HCT116 (cell line): Measurements from ENCODE around the gene CNN2. TPM values are rescaled to one million over a fixed set of nuclear protein-coding genes. Genes with fewer than 3 reads are reported as not detected.
A peak's percentile ranks its signal among the peaks of the same experiment; 100 is the strongest.

Experiments
- ATAC-seq: fragments of 200-7000 bp; cut with Tn5 transposase; 2 replicates; pipeline ENCODE4 v1.9.1; 2020; ENCODE audit warnings: mild to moderate bottlenecking, moderate library complexity
- BruUV-seq: library from RNA; stranded (reverse); fragments of 400-500 nt; replicated peaks from 2 replicates; lab custom pipeline; 2021; lab: Mats Ljungman, UMichigan
- CTCF ChIA-PET: fragments of 300-600 bp; sonication (Branson Sonifier 250); formaldehyde crosslinking; loops from one replicate; lab custom pipeline; 2021; ENCODE audit warnings: antibody characterized with exemption; lab: Charles Lee
- POLR2A ChIA-PET: fragments of 300-600, 350-600 bp; sonication (Branson Sonifier 250); formaldehyde crosslinking; loops from one replicate; lab custom pipeline; 2021; ENCODE audit warnings: antibody characterized with exemption; lab: Charles Lee
- RAD21 ChIA-PET, 2 experiments: fragments of 300-600 bp; sonication (Branson Sonifier 250); formaldehyde crosslinking; loops; one replicate each; lab custom pipeline; 2023; ENCODE audit warnings: low total read pairs in 2 of 2; ENCODE audit not compliant: uncharacterized antibody in 2 of 2, unreplicated experiment in 2 of 2, low non-redundant PET in 1 of 2; lab: Charles Lee
- DNase-seq: peaks from one replicate; pipeline ENCODE4 v3.0.0-alpha.2; 2010; ENCODE audit warnings: low read depth, low spot score
- H2AFZ ChIP-seq: fragments of 200-600 bp; shearing (Covaris generic), sonication (generic); 2 replicates; pipeline ENCODE4 v1.6.1; 2017; ENCODE audit warnings: low read depth, mixed run types, mixed read lengths, antibody characterized with exemption, low read length; ENCODE audit not compliant: poor library complexity, severe bottlenecking
- H3K27ac ChIP-seq: 2 replicates; pipeline ENCODE4 v1.5.1; 2012; ENCODE audit warnings: low read depth, low read length
- H3K27me3 ChIP-seq: fragments of 200-600 bp; sonication (generic); 2 replicates; pipeline ENCODE4 v1.6.1; 2016; ENCODE audit warnings: mixed run types, low read length, mixed read lengths; ENCODE audit not compliant: insufficient read depth
- H3K36me3 ChIP-seq, 2 experiments: fragments of 200-500 bp in 1 of 2; fragments of 200-600 bp in 1 of 2; sonication (Bioruptor generic) in 1 of 2; sonication (generic) in 1 of 2; 2 replicates each; pipeline versions ENCODE4 v1.5.1 to v1.6.1; 2014 to 2016; ENCODE audit warnings: low read length in 2 of 2, inconsistent platforms in 1 of 2, mixed read lengths in 1 of 2, mixed run types in 1 of 2; ENCODE audit not compliant: insufficient read depth in 2 of 2, control insufficient read depth in 1 of 2
- H3K4me1 ChIP-seq, 2 experiments: fragments of 200-600 bp in 1 of 2; sonication (generic) in 1 of 2; 2 replicates each; pipeline versions ENCODE4 v1.5.1 to v1.6.1; 2012 to 2017; ENCODE audit warnings: low read length in 2 of 2, inconsistent platforms in 1 of 2, mild to moderate bottlenecking in 1 of 2, mixed read lengths in 1 of 2, mixed run types in 1 of 2, moderate library complexity in 1 of 2; ENCODE audit not compliant: insufficient read depth in 2 of 2, control insufficient read depth in 1 of 2
- H3K4me2 ChIP-seq: fragments of 200-600 bp; sonication (generic); 2 replicates; pipeline ENCODE4 v1.6.1; 2017; ENCODE audit warnings: mixed run types, low read length, mixed read lengths
- H3K4me3 ChIP-seq, 2 experiments: fragments of 200-600 bp in 1 of 2; sonication (generic) in 1 of 2; replicated peaks in 1 of 2; 2 replicates each; pipeline ENCODE4 v1.5.1; 2011 to 2016; ENCODE audit warnings: low read length in 2 of 2, control low read depth in 1 of 2, low read depth in 1 of 2, mild to moderate bottlenecking in 1 of 2, mixed read lengths in 1 of 2, mixed run types in 1 of 2
- H3K79me2 ChIP-seq: fragments of 200-600 bp; sonication (generic); 2 replicates; pipeline ENCODE4 v1.6.1; 2017; ENCODE audit warnings: mild to moderate bottlenecking, mixed run types, low read length, moderate library complexity, mixed read lengths; ENCODE audit not compliant: insufficient read depth
- H3K9ac ChIP-seq: fragments of 200-600 bp; sonication (generic); 2 replicates; pipeline ENCODE4 v1.6.1; 2016; ENCODE audit warnings: low read length, mixed read lengths
- H3K9me2 ChIP-seq: fragments of 200-600 bp; sonication (generic), shearing (Covaris generic); 2 replicates; pipeline ENCODE4 v1.6.1; 2017; ENCODE audit warnings: mixed run types, mild to moderate bottlenecking, moderate library complexity; ENCODE audit not compliant: insufficient read depth
- H3K9me3 ChIP-seq, 2 experiments: fragments of 200-500 bp in 1 of 2; fragments of 200-600 bp in 1 of 2; sonication (Bioruptor generic) in 1 of 2; sonication (generic) in 1 of 2; 2 replicates each; pipeline ENCODE4 v1.6.1; 2014 to 2017; ENCODE audit warnings: low read length in 2 of 2, mixed read lengths in 2 of 2, inconsistent platforms in 1 of 2, low read depth in 1 of 2, mild to moderate bottlenecking in 1 of 2, mixed run types in 1 of 2, moderate library complexity in 1 of 2; ENCODE audit not compliant: control insufficient read depth in 1 of 2, insufficient read depth in 1 of 2
- H4K20me1 ChIP-seq: fragments of 200-600 bp; sonication (generic), shearing (Covaris generic); 2 replicates; pipeline ENCODE4 v1.6.1; 2017; ENCODE audit warnings: mixed run types, mild to moderate bottlenecking, moderate library complexity; ENCODE audit not compliant: insufficient read depth
- CEBPB ChIP-seq: IDR thresholded peaks from 2 replicates; pipeline ENCODE4 v1.6.1; 2012; ENCODE audit warnings: low read depth
- EGR1 ChIP-seq: IDR thresholded peaks from 2 replicates; pipeline ENCODE4 v1.6.1; 2012; ENCODE audit warnings: low read depth
- ELF1 ChIP-seq: IDR thresholded peaks from 2 replicates; pipeline ENCODE4 v1.6.1; 2012; ENCODE audit warnings: low read depth, borderline replicate concordance
- EZH2 ChIP-seq: fragments of 200-600 bp; sonication (generic); IDR thresholded peaks from 2 replicates; pipeline ENCODE4 v1.6.1; 2017; ENCODE audit warnings: antibody characterized with exemption, mixed run types
- EZH2phosphoT487 ChIP-seq: fragments of 200-600 bp; IDR thresholded peaks from 2 replicates; pipeline ENCODE4 v1.6.1; 2018; ENCODE audit warnings: antibody characterized with exemption, borderline replicate concordance
- FOSL1 ChIP-seq: IDR thresholded peaks from 2 replicates; pipeline ENCODE4 v1.6.1; 2012; ENCODE audit warnings: low read depth
- JUND ChIP-seq: IDR thresholded peaks from 2 replicates; pipeline ENCODE4 v1.6.1; 2012
- POLR2AphosphoS5 ChIP-seq: IDR thresholded peaks from 2 replicates; pipeline ENCODE4 v1.6.1; 2011; ENCODE audit warnings: mild to moderate bottlenecking, low read depth, low read length, moderate library complexity
- SIN3A ChIP-seq: IDR thresholded peaks from 2 replicates; pipeline ENCODE4 v1.6.1; 2012; ENCODE audit warnings: low read depth
- TCF7L2 ChIP-seq: IDR thresholded peaks from 2 replicates; pipeline ENCODE4 v1.7.0; 2011; ENCODE audit warnings: borderline replicate concordance, inconsistent platforms; ENCODE audit not compliant: insufficient read depth, insufficient read length; ENCODE audit errors: extremely low read depth
- ZFX ChIP-seq: fragments of 450-650 bp; IDR thresholded peaks from 2 replicates; pipeline ENCODE4 v1.6.1; 2017
- ZNF274 ChIP-seq: fragments of 200-500 bp; sonication (Bioruptor generic); IDR thresholded peaks from 2 replicates; pipeline ENCODE4 v1.6.1; 2014; ENCODE audit warnings: mild to moderate bottlenecking, low read depth, low read length, inconsistent platforms
- intact Hi-C: fragments of 100-400 bp; cut with micrococcal nuclease; formaldehyde crosslinking; loops from 2 replicates; pipeline ENCODE4 v1.10.0; 2022
- total RNA-seq: library from RNA; stranded (reverse); gene quantifications from one replicate; pipeline ENCODE4 v1.2.1, GENCODE V29; 2021; ENCODE audit not compliant: unreplicated experiment
- TF ChIP-seq, protein P1 (sequence below): IDR thresholded peaks from 2 replicates; pipeline ENCODE4 v1.6.1; 2012; ENCODE audit warnings: low read depth
- TF ChIP-seq, protein P2 (sequence below): IDR thresholded peaks from 2 replicates; pipeline ENCODE4 v1.6.1; 2011; ENCODE audit warnings: mild to moderate bottlenecking, low read length, moderate library complexity; ENCODE audit not compliant: insufficient replicate concordance; ENCODE audit errors: extremely low read depth

Gene CNN2
- total RNA-seq, 1 experiment from 2014 or later = 212 TPM

DNA sequence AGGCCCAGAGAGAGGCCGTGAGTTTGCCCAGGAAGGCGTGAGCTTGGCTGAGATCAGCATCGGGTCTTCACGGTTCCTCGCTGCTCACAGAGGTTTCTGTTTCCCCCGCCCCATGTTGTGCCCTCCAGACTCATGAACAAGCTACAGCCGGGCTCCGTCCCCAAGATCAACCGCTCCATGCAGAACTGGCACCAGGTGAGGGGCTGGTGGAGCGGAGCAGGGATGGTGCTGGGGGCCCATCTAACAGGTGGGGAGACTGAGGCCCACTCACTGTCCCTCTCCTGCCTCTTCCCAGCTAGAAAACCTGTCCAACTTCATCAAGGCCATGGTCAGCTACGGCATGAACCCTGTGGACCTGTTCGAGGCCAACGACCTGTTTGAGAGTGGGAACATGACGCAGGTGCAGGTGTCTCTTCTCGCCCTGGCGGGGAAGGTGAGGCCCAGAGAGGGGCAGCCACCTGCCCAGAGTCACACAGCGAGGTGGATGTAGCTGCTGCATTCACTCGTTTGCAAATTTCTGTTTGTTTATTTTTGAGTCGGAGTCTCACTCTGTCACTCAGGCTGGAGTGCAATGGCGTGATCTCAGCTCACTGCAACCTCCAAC, 6.0 kb downstream of the CNN2 start:
- RAD21 ChIA-PET = no interaction called here
- ATAC-seq = no peak
- Histone ChIP-seq H3K9me3 (no peaks in the 10 kb centered on the region), H3K27me3 (no peaks in the 10 kb centered on the region), H2AFZ (no peak overlapping the region), H3K79me2 (peaks cover 50% of the 10 kb centered on the region), H4K20me1 (no peaks in the 10 kb centered on the region), H3K9ac (no peak overlapping the region), H3K9me2 (no peaks in the 10 kb centered on the region), H3K4me1 (peaks cover 11 to 19% of the 10 kb centered on the region in 2 experiments), H3K4me3 (no peak overlapping the region), H3K4me2 (no peak overlapping the region), H3K27ac (no peak overlapping the region), H3K36me3 (peaks cover 24 to 25% of the 10 kb centered on the region in 2 experiments; a peak in 3 of 4 replicates)
- CTCF ChIA-PET = no interaction called here
- TF ChIP-seq ELF1 = no peak
- TF ChIP-seq EGR1 = no peak
- no peak for TF ChIP-seq FOSL1
- no peak for TF ChIP-seq POLR2AphosphoS5
- BruUV-seq = no TSS peak
- intact Hi-C loops = no loop called here
- POLR2A ChIA-PET = no interaction called here
- DNase-seq = no peak

DNA sequence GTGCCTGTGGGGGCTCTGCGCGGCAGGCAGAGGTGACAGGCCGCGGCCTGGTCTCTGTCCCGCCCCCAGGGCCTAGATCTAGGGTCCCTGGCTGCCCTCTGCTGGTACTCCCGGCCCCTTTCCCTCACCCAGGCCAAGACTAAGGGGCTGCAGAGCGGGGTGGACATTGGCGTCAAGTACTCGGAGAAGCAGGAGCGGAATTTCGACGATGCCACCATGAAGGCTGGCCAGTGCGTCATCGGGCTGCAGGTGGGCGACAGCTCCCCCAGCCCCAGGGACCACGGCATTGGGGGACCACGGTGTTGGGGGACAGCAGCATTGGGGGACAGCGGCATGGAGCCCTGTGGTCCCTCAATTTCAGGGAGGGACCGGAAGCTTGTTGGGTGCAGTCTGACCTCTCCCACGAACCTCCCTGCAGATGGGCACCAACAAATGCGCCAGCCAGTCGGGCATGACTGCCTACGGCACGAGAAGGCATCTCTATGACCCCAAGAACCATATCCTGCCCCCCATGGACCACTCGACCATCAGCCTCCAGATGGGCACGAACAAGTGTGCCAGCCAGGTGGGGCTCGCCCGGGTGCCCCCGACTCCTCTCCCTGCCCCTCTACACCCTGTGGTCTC, 9.7 kb downstream of the CNN2 start:
- ATAC-seq = no peak
- H2AFZ ChIP-seq = no peak overlapping the region
- H3K27ac ChIP-seq = 0 out of 2 replicates have a peak overlapping the region, but pooled peaks have one; percentile 6
- no peaks in the 10 kb centered on the region for H3K9me2 ChIP-seq
- no peak overlapping the region for H3K4me2 ChIP-seq
- no peak overlapping the region for H3K9ac ChIP-seq
- ChIA-PET POLR2A (no interaction called here), CTCF (no interaction called here), RAD21 (no interaction called here)
- H3K79me2 ChIP-seq = peaks cover 23% of the 10 kb centered on the region; the same call in 1 of the 2 replicates
- H3K4me1 ChIP-seq = peaks cover 6 to 34% of the 10 kb centered on the region in 2 experiments; a peak in 3 of 4 replicates
- no peak for DNase-seq
- no TSS peak for BruUV-seq
- H3K4me3 ChIP-seq = no peak overlapping the region
- peaks cover 18 to 21% of the 10 kb centered on the region in 2 experiments; a peak in 3 of 4 replicates for H3K36me3 ChIP-seq
- intact Hi-C loops = no loop called here
- no peaks in the 10 kb centered on the region for H4K20me1 ChIP-seq
- H3K9me3 ChIP-seq = no peaks in the 10 kb centered on the region
- no peaks in the 10 kb centered on the region for H3K27me3 ChIP-seq
- TF ChIP-seq ZFX (no peak), EZH2phosphoT487 (no peak), SIN3A (no peak), POLR2AphosphoS5 (no peak), JUND (no peak), TCF7L2 (no peak), ELF1 (no peak), EZH2 (no peak), ZNF274 (no peak), CEBPB (no peak), EGR1 (no peak)
- TF ChIP-seq, protein P1, sequence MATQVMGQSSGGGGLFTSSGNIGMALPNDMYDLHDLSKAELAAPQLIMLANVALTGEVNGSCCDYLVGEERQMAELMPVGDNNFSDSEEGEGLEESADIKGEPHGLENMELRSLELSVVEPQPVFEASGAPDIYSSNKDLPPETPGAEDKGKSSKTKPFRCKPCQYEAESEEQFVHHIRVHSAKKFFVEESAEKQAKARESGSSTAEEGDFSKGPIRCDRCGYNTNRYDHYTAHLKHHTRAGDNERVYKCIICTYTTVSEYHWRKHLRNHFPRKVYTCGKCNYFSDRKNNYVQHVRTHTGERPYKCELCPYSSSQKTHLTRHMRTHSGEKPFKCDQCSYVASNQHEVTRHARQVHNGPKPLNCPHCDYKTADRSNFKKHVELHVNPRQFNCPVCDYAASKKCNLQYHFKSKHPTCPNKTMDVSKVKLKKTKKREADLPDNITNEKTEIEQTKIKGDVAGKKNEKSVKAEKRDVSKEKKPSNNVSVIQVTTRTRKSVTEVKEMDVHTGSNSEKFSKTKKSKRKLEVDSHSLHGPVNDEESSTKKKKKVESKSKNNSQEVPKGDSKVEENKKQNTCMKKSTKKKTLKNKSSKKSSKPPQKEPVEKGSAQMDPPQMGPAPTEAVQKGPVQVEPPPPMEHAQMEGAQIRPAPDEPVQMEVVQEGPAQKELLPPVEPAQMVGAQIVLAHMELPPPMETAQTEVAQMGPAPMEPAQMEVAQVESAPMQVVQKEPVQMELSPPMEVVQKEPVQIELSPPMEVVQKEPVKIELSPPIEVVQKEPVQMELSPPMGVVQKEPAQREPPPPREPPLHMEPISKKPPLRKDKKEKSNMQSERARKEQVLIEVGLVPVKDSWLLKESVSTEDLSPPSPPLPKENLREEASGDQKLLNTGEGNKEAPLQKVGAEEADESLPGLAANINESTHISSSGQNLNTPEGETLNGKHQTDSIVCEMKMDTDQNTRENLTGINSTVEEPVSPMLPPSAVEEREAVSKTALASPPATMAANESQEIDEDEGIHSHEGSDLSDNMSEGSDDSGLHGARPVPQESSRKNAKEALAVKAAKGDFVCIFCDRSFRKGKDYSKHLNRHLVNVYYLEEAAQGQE = no peak
- TF ChIP-seq, protein P2, sequence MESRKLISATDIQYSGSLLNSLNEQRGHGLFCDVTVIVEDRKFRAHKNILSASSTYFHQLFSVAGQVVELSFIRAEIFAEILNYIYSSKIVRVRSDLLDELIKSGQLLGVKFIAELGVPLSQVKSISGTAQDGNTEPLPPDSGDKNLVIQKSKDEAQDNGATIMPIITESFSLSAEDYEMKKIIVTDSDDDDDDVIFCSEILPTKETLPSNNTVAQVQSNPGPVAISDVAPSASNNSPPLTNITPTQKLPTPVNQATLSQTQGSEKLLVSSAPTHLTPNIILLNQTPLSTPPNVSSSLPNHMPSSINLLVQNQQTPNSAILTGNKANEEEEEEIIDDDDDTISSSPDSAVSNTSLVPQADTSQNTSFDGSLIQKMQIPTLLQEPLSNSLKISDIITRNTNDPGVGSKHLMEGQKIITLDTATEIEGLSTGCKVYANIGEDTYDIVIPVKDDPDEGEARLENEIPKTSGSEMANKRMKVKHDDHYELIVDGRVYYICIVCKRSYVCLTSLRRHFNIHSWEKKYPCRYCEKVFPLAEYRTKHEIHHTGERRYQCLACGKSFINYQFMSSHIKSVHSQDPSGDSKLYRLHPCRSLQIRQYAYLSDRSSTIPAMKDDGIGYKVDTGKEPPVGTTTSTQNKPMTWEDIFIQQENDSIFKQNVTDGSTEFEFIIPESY = no peak
